SK-N-SH (cell line): ENCODE data around the gene C10orf62. TPM values are rescaled to one million over a fixed set of nuclear protein-coding genes. Genes with fewer than 3 reads are reported as not detected.

ENCODE experiments used
- CTCF ChIA-PET: fragments of 300-600, 350-600 bp; formaldehyde crosslinking; extraction: SDS; loops from one replicate; lab custom pipeline; 2021; lab: Yijun Ruan, JAX
- POLR2A ChIA-PET: fragments of 350-600 bp; sonication (Branson Sonifier 250); formaldehyde crosslinking; extraction: SDS; loops from one replicate; lab custom pipeline; 2020; ENCODE audit warnings: antibody characterized with exemption, inconsistent platforms; lab: Yijun Ruan, JAX
- DNase-seq: peaks from one replicate; pipeline ENCODE4 v3.0.0; 2012
- H2AFZ ChIP-seq: fragments of 200-600 bp; sonication (generic); 2 replicates; pipeline ENCODE4 v1.8.1; 2016; ENCODE audit warnings: antibody characterized with exemption, mild to moderate bottlenecking, low read depth
- H3F3A ChIP-seq: fragments of 200-600 bp; sonication (generic); replicated peaks from 2 replicates; pipeline ENCODE3; 2016; ENCODE audit warnings: antibody characterized with exemption, mild to moderate bottlenecking; ENCODE audit not compliant: insufficient read depth
- H3K27ac ChIP-seq, 2 experiments: fragments of 200-500 bp in 1 of 2; fragments of 200-600 bp in 1 of 2; sonication (Bioruptor generic) in 1 of 2; sonication (generic), shearing (Covaris generic) in 1 of 2; 2 replicates each; pipeline versions ENCODE4 v1.5.1 to v1.6.1; 2014 to 2016; ENCODE audit warnings: low read depth in 2 of 2, inconsistent platforms in 1 of 2, low read length in 1 of 2, mild to moderate bottlenecking in 1 of 2, mixed read lengths in 1 of 2
- H3K27me3 ChIP-seq: fragments of 200-600 bp; sonication (generic), shearing (Covaris generic); 2 replicates; pipeline ENCODE4 v1.6.1; 2016; ENCODE audit warnings: mixed run types; ENCODE audit not compliant: insufficient read depth
- H3K36me3 ChIP-seq, 2 experiments: fragments of 200-500 bp in 1 of 2; fragments of 200-600 bp in 1 of 2; sonication (Bioruptor generic) in 1 of 2; sonication (generic) in 1 of 2; replicated peaks in 1 of 2; 2 replicates each; pipeline versions ENCODE3 to v1.5.1; 2014 to 2016; ENCODE audit warnings: low read length in 1 of 2, mild to moderate bottlenecking in 1 of 2; ENCODE audit not compliant: insufficient read depth in 2 of 2, control insufficient read depth in 1 of 2
- H3K4me1 ChIP-seq, 2 experiments: fragments of 200-500 bp in 1 of 2; fragments of 200-600 bp in 1 of 2; sonication (Bioruptor generic) in 1 of 2; sonication (generic), shearing (Covaris generic) in 1 of 2; 2 replicates each; pipeline versions ENCODE4 v1.5.1 to v1.6.1; 2014 to 2016; ENCODE audit warnings: low read depth in 1 of 2, low read length in 1 of 2, mixed run types in 1 of 2; ENCODE audit not compliant: insufficient read depth in 2 of 2, control insufficient read depth in 1 of 2
- H3K4me2 ChIP-seq: fragments of 200-600 bp; sonication (generic), shearing (Covaris generic); 2 replicates; pipeline ENCODE4 v1.6.1; 2017; ENCODE audit warnings: mixed run types
- H3K4me3 ChIP-seq, 2 experiments: fragments of 200-500 bp in 1 of 2; fragments of 200-600 bp in 1 of 2; sonication (Bioruptor generic) in 1 of 2; sonication (generic), shearing (Covaris generic) in 1 of 2; 2 replicates each; pipeline versions ENCODE4 v1.5.1 to v1.8.1; 2014 to 2016; ENCODE audit warnings: low read depth in 2 of 2, inconsistent platforms in 1 of 2, low read length in 1 of 2, mild to moderate bottlenecking in 1 of 2, mixed read lengths in 1 of 2, moderate library complexity in 1 of 2
- H3K79me2 ChIP-seq: fragments of 200-600 bp; sonication (generic); 2 replicates; pipeline ENCODE4 v1.8.1; 2017; ENCODE audit warnings: mild to moderate bottlenecking; ENCODE audit not compliant: insufficient read depth
- H3K9ac ChIP-seq: fragments of 200-600 bp; sonication (generic); 2 replicates; pipeline ENCODE4 v1.6.1; 2017; ENCODE audit warnings: mixed run types
- H3K9me2 ChIP-seq: fragments of 200-600 bp; sonication (generic); 2 replicates; pipeline ENCODE4 v1.6.1; 2017; ENCODE audit warnings: mixed run types
- H3K9me3 ChIP-seq: fragments of 200-600 bp; sonication (generic); 2 replicates; pipeline ENCODE4 v1.6.1; 2017; ENCODE audit warnings: mixed run types, mild to moderate bottlenecking, moderate library complexity
- H4K20me1 ChIP-seq: fragments of 200-600 bp; sonication (generic); 2 replicates; pipeline ENCODE4 v1.6.1; 2017; ENCODE audit warnings: mild to moderate bottlenecking, mixed run types; ENCODE audit not compliant: insufficient read depth
- CHD2 ChIP-seq: fragments of 150-350 bp; IDR thresholded peaks from 2 replicates; pipeline ENCODE4 v1.6.1; 2018; ENCODE audit warnings: low read length; ENCODE audit not compliant: partially characterized antibody
- CTCF ChIP-seq: fragments of 200-600 bp; sonication (generic); IDR thresholded peaks from 2 replicates; pipeline ENCODE4 v1.6.1; 2017; ENCODE audit warnings: antibody characterized with exemption, mild to moderate bottlenecking, moderate library complexity
- ELF1 ChIP-seq: IDR thresholded peaks from 2 replicates; pipeline ENCODE4 v1.4.0; 2012
- EP300 ChIP-seq, 2 experiments: IDR thresholded peaks; 2 replicates each; pipeline versions ENCODE4 v1.4.0 to v1.6.1; 2012; ENCODE audit warnings: borderline replicate concordance in 1 of 2, low read depth in 1 of 2, low read length in 1 of 2
- EZH2phosphoT487 ChIP-seq: fragments of 200-600 bp; sonication (generic); IDR thresholded peaks from 2 replicates; pipeline ENCODE4 v1.6.1; 2017; ENCODE audit warnings: low read depth, mixed run types, mild to moderate bottlenecking, antibody characterized with exemption, moderate library complexity, borderline replicate concordance
- FOXJ3 ChIP-seq: sonication (generic); formaldehyde crosslinking; IDR thresholded peaks from 2 replicates; pipeline ENCODE4 v1.5.1; 2020; ENCODE audit warnings: mild to moderate bottlenecking, missing genetic modification reagents
- FOXM1 ChIP-seq: IDR thresholded peaks from 2 replicates; pipeline ENCODE4 v1.4.0; 2012; ENCODE audit warnings: low read depth, mild to moderate bottlenecking
- GABPA ChIP-seq: IDR thresholded peaks from 2 replicates; pipeline ENCODE4 v1.4.0; 2012; ENCODE audit warnings: low read depth, mild to moderate bottlenecking
- GATA2 ChIP-seq: sonication (generic); formaldehyde crosslinking; IDR thresholded peaks from 2 replicates; pipeline ENCODE4 v1.5.0; 2020; ENCODE audit warnings: mild to moderate bottlenecking, missing genetic modification reagents
- JUND ChIP-seq: IDR thresholded peaks from 2 replicates; pipeline ENCODE4 v1.4.0; 2012
- MAX ChIP-seq: IDR thresholded peaks from 2 replicates; pipeline ENCODE4 v1.4.0; 2012; ENCODE audit warnings: low read depth
- MEF2A ChIP-seq: IDR thresholded peaks from 2 replicates; pipeline ENCODE4 v1.4.0; 2012; ENCODE audit warnings: low read depth, borderline replicate concordance
- MXI1 ChIP-seq: IDR thresholded peaks from 2 replicates; pipeline ENCODE4 v1.6.1; 2012; ENCODE audit warnings: mild to moderate bottlenecking, low read depth, low read length, improper control_type of control experiment
- NRF1 ChIP-seq: IDR thresholded peaks from 2 replicates; pipeline ENCODE4 v1.6.1; 2012; ENCODE audit warnings: low read depth, mild to moderate bottlenecking, low read length
- PBX3 ChIP-seq: IDR thresholded peaks from 2 replicates; pipeline ENCODE4; 2012
- POLR2AphosphoS5 ChIP-seq: IDR thresholded peaks from 2 replicates; pipeline ENCODE4 v1.6.1; 2012; ENCODE audit warnings: low read depth, low read length
- RCOR1 ChIP-seq: fragments of 150-350 bp; IDR thresholded peaks from 2 replicates; pipeline ENCODE4 v1.6.1; 2017; ENCODE audit warnings: antibody characterized with exemption, low read length
- RFX5 ChIP-seq: IDR thresholded peaks from 2 replicates; pipeline ENCODE4 v1.6.1; 2012; ENCODE audit warnings: mild to moderate bottlenecking, improper control_type of control experiment, low read length
- SIN3A ChIP-seq: IDR thresholded peaks from 2 replicates; pipeline ENCODE4 v1.6.1; 2012; ENCODE audit warnings: low read depth, mild to moderate bottlenecking, low read length, moderate library complexity, borderline replicate concordance
- SMC3 ChIP-seq: IDR thresholded peaks from 2 replicates; pipeline ENCODE4 v1.6.1; 2012; ENCODE audit warnings: low read depth, low read length, improper control_type of control experiment
- TAF1 ChIP-seq: IDR thresholded peaks from 2 replicates; pipeline ENCODE4 v1.6.1; 2012; ENCODE audit warnings: low read depth, mild to moderate bottlenecking, low read length, moderate library complexity, borderline replicate concordance
- TEAD4 ChIP-seq: IDR thresholded peaks from 2 replicates; pipeline ENCODE4 v1.4.0; 2012; ENCODE audit warnings: mild to moderate bottlenecking, borderline replicate concordance; ENCODE audit not compliant: insufficient read depth
- ZBTB33 ChIP-seq: IDR thresholded peaks from 2 replicates; pipeline ENCODE4 v1.4.0; 2012; ENCODE audit warnings: low read depth, borderline replicate concordance
- WGBS: methylation state at CpG from one replicate; pipeline ENCODE4 v1.1.6; 2017; ENCODE audit warnings: low lambda C conversion rate; 5-methylcytosine and 5-hydroxymethylcytosine counted together
- polyA plus RNA-seq, 3 experiments: library from polyadenylated mRNA; depleted of rRNA; stranded (reverse); fragments of >200 nt; gene quantifications; 2 replicates each; pipeline ENCODE4 v1.2.3, GENCODE V29; 2012
- TF ChIP-seq, protein P1 (sequence below): IDR thresholded peaks from 2 replicates; pipeline ENCODE4 v1.4.0; 2012; ENCODE audit warnings: low read depth, borderline replicate concordance

C10orf62 gene
- polyA plus RNA-seq, 1 of the 3 experiments (the other 2 are of a cell fraction), result 0.07 TPM

- H3K4me1 ChIP-seq, result peaks cover 0 to 2% of the 10 kb centered on the region in 2 experiments; a peak in 1 of 4 replicates
- WGBS, result under 1% methylated on average over 18 of the region's 54 CpGs
- peaks cover 8 to 15% of the 10 kb centered on the region in 2 experiments for H3K36me3 ChIP-seq
- H4K20me1 ChIP-seq, result peaks cover 6% of the 10 kb centered on the region; the same call in 1 of the 2 replicates
- no peaks in the 10 kb centered on the region for H3K9me2 ChIP-seq
- peak within 1 kb of the TSS; percentile 79 to 81 for H3K27ac ChIP-seq
- DNase-seq, result peak; percentile 98
- no peaks in the 10 kb centered on the region for H3K9me3 ChIP-seq
- H3K4me3 ChIP-seq, result peak within 1 kb of the TSS; percentile 80 to 91
- no peaks in the 10 kb centered on the region for H3K27me3 ChIP-seq
- H3K79me2 ChIP-seq, result peaks cover 45% of the 10 kb centered on the region
- H2AFZ ChIP-seq, result peak within 1 kb of the TSS; percentile 58; the same call in 1 of the 2 replicates
- ChIA-PET CTCF (interaction anchor here (1.1 to 2.3 kb wide), 7 partner anchors 16 to 175 kb away, joined by 3 to 11 read pairs (median 3); partner anchors contain the start of gene ANKRD2), POLR2A (interaction anchor here (0.9 to 1.0 kb wide), 3 partner anchors 12 to 47 kb away, joined by 3 read pairs; partner anchors contain the start of gene AVPI1)
- H3K4me2 ChIP-seq, result peak within 1 kb of the TSS; percentile 91
- peaks cover 9% of the 10 kb centered on the region for H3F3A ChIP-seq
- peak within 1 kb of the TSS; percentile 92 for H3K9ac ChIP-seq
- TF ChIP-seq ELF1 (0 out of 2 replicates have a peak, but pooled peaks have one; percentile 23), POLR2AphosphoS5 (peak; percentile 20), RFX5 (peak; percentile 93), CTCF (no peak), SIN3A (peak; percentile 37; the same call in 1 of the 2 replicates), ZBTB33 (no peak), FOXJ3 (CRISPR knock-in tag) (no peak), JUND (no peak), MXI1 (peak; percentile 86), TEAD4 (no peak), SMC3 (no peak), PBX3 (peak; percentile 63), TAF1 (peak; percentile 77), RCOR1 (0 out of 2 replicates have a peak, but pooled peaks have one; percentile 30), GABPA (no peak), MAX (0 out of 2 replicates have a peak, but pooled peaks have one; percentile 37), FOXM1 (no peak), MEF2A (no peak), GATA2 (CRISPR knock-in tag) (no peak), EP300 (IDR thresholded peaks at IDR 0.05; ENCODE audit: borderline replicate concordance in 1 of 2, low read depth in 1 of 2, low read length in 1 of 2) (peak in 1 of 2 experiments; percentile 26; a peak in 1 of 4 replicates), EZH2phosphoT487 (no peak), CHD2 (peak; percentile 56), NRF1 (peak; percentile 90)
- TF ChIP-seq, protein P1, sequence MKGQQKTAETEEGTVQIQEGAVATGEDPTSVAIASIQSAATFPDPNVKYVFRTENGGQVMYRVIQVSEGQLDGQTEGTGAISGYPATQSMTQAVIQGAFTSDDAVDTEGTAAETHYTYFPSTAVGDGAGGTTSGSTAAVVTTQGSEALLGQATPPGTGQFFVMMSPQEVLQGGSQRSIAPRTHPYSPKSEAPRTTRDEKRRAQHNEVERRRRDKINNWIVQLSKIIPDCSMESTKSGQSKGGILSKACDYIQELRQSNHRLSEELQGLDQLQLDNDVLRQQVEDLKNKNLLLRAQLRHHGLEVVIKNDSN, result no peak
Observed at GRCh38 chr10:97640174-97640867, 50.8 kb downstream of the C10orf62 start, which contains the start of gene PI4K2A. TSS of gene PI4K2A (plus strand) at chr10:97640671. CDS start at chr10:97640743, 72 bp downstream.
